Motor neuron (in vitro differentiated cells): ENCODE measurements around the gene TMEM54. TPM values are rescaled to one million over a fixed set of nuclear protein-coding genes. Genes with fewer than 3 reads are reported as not detected.
A peak's percentile ranks its signal among the peaks of the same experiment; 100 is the strongest.

Experiments
- ATAC-seq, 8 experiments: fragments of 200-7000 bp; cut with Tn5 transposase; replicated peaks in 6 of 8; 2 replicates each; pipeline ENCODE4 v1.8.0; 2021; ENCODE audit warnings: mild to moderate bottlenecking in 8 of 8, moderate library complexity in 8 of 8
- H3K27ac ChIP-seq, 2 donors: fragments of 250-450 bp; sonication (Bioruptor Pico); 2 replicates each; pipeline ENCODE4 v1.9.0; 2021; ENCODE audit warnings: antibody characterized with exemption in 2 of 2, mild to moderate bottlenecking in 2 of 2, moderate library complexity in 1 of 2
- H3K4me1 ChIP-seq, 2 donors: fragments of 250-450 bp; sonication (Bioruptor Pico); replicated peaks in 1 of 2; 2 replicates each; pipeline ENCODE4 v1.6.1; 2021; ENCODE audit warnings: antibody characterized with exemption in 2 of 2, mild to moderate bottlenecking in 2 of 2, moderate library complexity in 1 of 2
- H3K4me3 ChIP-seq, 5 donors: fragments of 250-450 bp; sonication (Bioruptor Pico); 2 replicates each; pipeline ENCODE4 v1.9.0; 2021; ENCODE audit warnings: antibody characterized with exemption in 5 of 5, mild to moderate bottlenecking in 5 of 5, moderate library complexity in 4 of 5
- WGBS, 10 experiments: fragments of 450-650 bp; shearing (Covaris generic); methylation state at CpG; one replicate each; pipeline ENCODE4 v1.0.0; 2022; 5-methylcytosine and 5-hydroxymethylcytosine counted together
- in situ Hi-C, 9 experiments: fragments of 400-800 bp; cut with MboI; loops; one replicate each; pipeline ENCODE4 v1.15.0; 2021; ENCODE audit warnings: low sequenced_read_pairs in 9 of 9, low pct_unique_long_range_greater_than_20kb in 2 of 9; ENCODE audit not compliant: unreplicated experiment in 9 of 9
- total RNA-seq, 8 experiments: library from RNA; unstranded; fragments of 300-600 nt; gene quantifications; 2 replicates each; pipeline versions ENCODE4 v1.2.3 to v1.2.4, GENCODE V29; 2022

The TMEM54 gene
- total RNA-seq, 8 experiments from 2014 or later: 2.2 to 42.1 (median 8.2) TPM

- in situ Hi-C loops: no loop called here
- Histone ChIP-seq H3K4me1 (peaks cover 17 to 19% of the 10 kb centered on the region in 2 donors), H3K27ac (no peak overlapping the region), H3K4me3 (no peak overlapping the region)
- ATAC-seq: no peak
- 83 to 100% (median 94%) methylated on average over 1 to 9 of the region's 9 CpGs; no CpG with 5 or more reads in 5 of the 10 experiments for WGBS, 10 experiments
Observed at GRCh38 chr1:32898056-32898455, 3.1 kb downstream of the TMEM54 start.

- in situ Hi-C loops: no loop called here
- H3K4me1 ChIP-seq: peaks cover 20 to 25% of the 10 kb centered on the region in 2 donors
- no peak overlapping the region for H3K4me3 ChIP-seq
- no peak for ATAC-seq
- WGBS, 10 experiments: 60 to 100% (median 83%) methylated on average over 1 to 11 of the region's 11 CpGs
- no peak overlapping the region for H3K27ac ChIP-seq
Observed at GRCh38 chr1:32897082-32898049, 3.8 kb downstream of the TMEM54 start.

- in situ Hi-C loops: no loop called here
- H3K27ac ChIP-seq: no peak overlapping the region
- ATAC-seq: no peak
- WGBS, 10 experiments: 63 to 100% (median 100%) methylated on average over 1 to 5 of the region's 5 CpGs; no CpG with 5 or more reads in 3 of the 10 experiments
- H3K4me1 ChIP-seq: peaks cover 23 to 28% of the 10 kb centered on the region in 2 donors
- no peak overlapping the region for H3K4me3 ChIP-seq
Observed at GRCh38 chr1:32896451-32896850, 4.7 kb downstream of the TMEM54 start.

GRCh38 chr1:32895325-32896215 lies 5.6 kb downstream of the TMEM54 start:
- Histone ChIP-seq H3K4me1 (peaks cover 29 to 37% of the 10 kb centered on the region in 2 donors), H3K4me3 (no peak overlapping the region), H3K27ac (no peak overlapping the region)
- WGBS, 10 experiments: 40 to 100% (median 92%) methylated on average over 1 to 14 of the region's 26 CpGs; no CpG with 5 or more reads in 4 of the 10 experiments
- in situ Hi-C loops: no loop called here
- ATAC-seq: no peak

- peak overlapping the region in 1 of 5 donors; percentile 37 for H3K4me3 ChIP-seq
Observed at GRCh38 chr1:32894681-32895080, 6.5 kb downstream of the TMEM54 start.

GRCh38 chr1:32894019-32894600 lies 7.1 kb downstream of the TMEM54 start:
- no CpG with 5 or more reads among the region's 8 CpGs for WGBS, 10 experiments
- Histone ChIP-seq H3K4me1 (peaks cover 29 to 38% of the 10 kb centered on the region in 2 donors), H3K4me3 (peak overlapping the region in 4 of 5 donors; percentile 26 to 37 (median 31)), H3K27ac (peak overlapping the region; percentile 47 to 49)
- ATAC-seq: peak in 5 of 8 experiments; percentile 7 to 28 (median 23)
- in situ Hi-C loops: no loop called here

More at GRCh38 chr1:32894681-32895080, 6.5 kb downstream of the TMEM54 start:
- WGBS, 10 experiments: 50 to 80% (median 80%) methylated on average over 1 to 3 of the region's 6 CpGs; no CpG with 5 or more reads in 7 of the 10 experiments
- in situ Hi-C loops: no loop called here
- Histone ChIP-seq H3K4me1 (peaks cover 29 to 38% of the 10 kb centered on the region in 2 donors), H3K27ac (peak overlapping the region in 1 of 2 donors; percentile 47)
- no peak for ATAC-seq

GRCh38 chr1:32893198-32894018 lies 7.8 kb downstream of the TMEM54 start:
- Histone ChIP-seq H3K4me3 (peak overlapping the region; percentile 21 to 37 (median 31)), H3K27ac (peak overlapping the region; percentile 47 to 49), H3K4me1 (peaks cover 29 to 38% of the 10 kb centered on the region in 2 donors)
- WGBS, 10 experiments: 20% methylated on average over 1 of the region's 58 CpGs; no CpG with 5 or more reads in 9 of the 10 experiments
- peak; percentile 66 to 85 (median 81) for ATAC-seq
- in situ Hi-C loops: no loop called here

- Histone ChIP-seq H3K4me1 (peaks cover 31 to 38% of the 10 kb centered on the region in 2 donors), H3K4me3 (peak overlapping the region; percentile 21 to 37 (median 31)), H3K27ac (peak overlapping the region; percentile 47 to 49)
- peak; percentile 66 to 97 (median 71) for ATAC-seq
- 11 to 94% (median 47%) methylated on average over 2 to 16 of the region's 49 CpGs; no CpG with 5 or more reads in 4 of the 10 experiments for WGBS, 10 experiments
- in situ Hi-C loops: no loop called here
Observed at GRCh38 chr1:32892368-32893197, 8.6 kb downstream of the TMEM54 start.

- Histone ChIP-seq H3K27ac (no peak overlapping the region), H3K4me1 (peaks cover 40 to 46% of the 10 kb centered on the region in 2 donors), H3K4me3 (no peak overlapping the region)
- 83 to 92% (median 87%) methylated on average over 2 to 3 of the region's 3 CpGs; no CpG with 5 or more reads in 6 of the 10 experiments for WGBS, 10 experiments
- in situ Hi-C loops: no loop called here
- ATAC-seq: no peak
Observed at GRCh38 chr1:32891630-32892029, 9.6 kb downstream of the TMEM54 start.

GRCh38 chr1:32891241-32891570 lies 10.0 kb downstream of the TMEM54 start:
- 67 to 100% (median 80%) methylated on average over 1 of the region's 1 CpG; no CpG with 5 or more reads in 6 of the 10 experiments for WGBS, 10 experiments
- Histone ChIP-seq H3K4me1 (peaks cover 40 to 48% of the 10 kb centered on the region in 2 donors), H3K27ac (no peak overlapping the region), H3K4me3 (no peak overlapping the region)
- in situ Hi-C loops: no loop called here
- peak in 1 of 8 experiments; percentile 2 for ATAC-seq

- H3K4me1 ChIP-seq: peaks cover 40 to 53% of the 10 kb centered on the region in 2 donors
- no peak overlapping the region for H3K27ac ChIP-seq
- no peak overlapping the region for H3K4me3 ChIP-seq
- in situ Hi-C loops: no loop called here
- WGBS, 10 experiments: 73 to 100% (median 87%) methylated on average over 1 to 7 of the region's 7 CpGs; no CpG with 5 or more reads in 1 of the 10 experiments
- ATAC-seq: no peak
Observed at GRCh38 chr1:32890516-32891240, 10.5 kb downstream of the TMEM54 start.
